PFSK-1 (cell line): ENCODE results near the gene PAQR7.
A peak's percentile ranks its signal among the peaks of the same experiment; 100 is the strongest.

Experiments
- FOXP2 ChIP-seq: optimal IDR thresholded peaks from 2 replicates; pipeline ENCODE3; 2011; ENCODE audit warnings: borderline replicate concordance, control low read depth, inconsistent platforms; ENCODE audit not compliant: insufficient read depth; ENCODE audit errors: extremely low read length, extremely low read depth
- POLR2AphosphoS5 ChIP-seq: IDR thresholded peaks from 2 replicates; pipeline ENCODE4 v1.6.1; 2012; ENCODE audit warnings: low read depth, mild to moderate bottlenecking, control low read depth, low read length, moderate library complexity
- SIN3A ChIP-seq: IDR thresholded peaks from 2 replicates; pipeline ENCODE4 v1.6.1; 2012; ENCODE audit warnings: mild to moderate bottlenecking, low read length, moderate library complexity, borderline replicate concordance; ENCODE audit not compliant: insufficient read depth
- TAF1 ChIP-seq: IDR thresholded peaks from 2 replicates; pipeline ENCODE4 v1.6.1; 2012; ENCODE audit warnings: low read length, control low read depth, borderline replicate concordance; ENCODE audit not compliant: insufficient read depth
- TF ChIP-seq, protein P1 (sequence below), 2 experiments: IDR thresholded peaks; 2 replicates each; pipeline versions ENCODE4 v1.6.1 to v1.8.0; 2011 to 2012; ENCODE audit warnings: low read depth in 2 of 2, low read length in 2 of 2, control low read depth in 1 of 2, inconsistent platforms in 1 of 2, mild to moderate bottlenecking in 1 of 2, moderate library complexity in 1 of 2; ENCODE audit not compliant: insufficient read depth in 1 of 2

The PAQR7 gene

GRCh38 chr1:25826571-25826970 lies 48.9 kb downstream of the PAQR7 start:
- TF ChIP-seq, protein P1, sequence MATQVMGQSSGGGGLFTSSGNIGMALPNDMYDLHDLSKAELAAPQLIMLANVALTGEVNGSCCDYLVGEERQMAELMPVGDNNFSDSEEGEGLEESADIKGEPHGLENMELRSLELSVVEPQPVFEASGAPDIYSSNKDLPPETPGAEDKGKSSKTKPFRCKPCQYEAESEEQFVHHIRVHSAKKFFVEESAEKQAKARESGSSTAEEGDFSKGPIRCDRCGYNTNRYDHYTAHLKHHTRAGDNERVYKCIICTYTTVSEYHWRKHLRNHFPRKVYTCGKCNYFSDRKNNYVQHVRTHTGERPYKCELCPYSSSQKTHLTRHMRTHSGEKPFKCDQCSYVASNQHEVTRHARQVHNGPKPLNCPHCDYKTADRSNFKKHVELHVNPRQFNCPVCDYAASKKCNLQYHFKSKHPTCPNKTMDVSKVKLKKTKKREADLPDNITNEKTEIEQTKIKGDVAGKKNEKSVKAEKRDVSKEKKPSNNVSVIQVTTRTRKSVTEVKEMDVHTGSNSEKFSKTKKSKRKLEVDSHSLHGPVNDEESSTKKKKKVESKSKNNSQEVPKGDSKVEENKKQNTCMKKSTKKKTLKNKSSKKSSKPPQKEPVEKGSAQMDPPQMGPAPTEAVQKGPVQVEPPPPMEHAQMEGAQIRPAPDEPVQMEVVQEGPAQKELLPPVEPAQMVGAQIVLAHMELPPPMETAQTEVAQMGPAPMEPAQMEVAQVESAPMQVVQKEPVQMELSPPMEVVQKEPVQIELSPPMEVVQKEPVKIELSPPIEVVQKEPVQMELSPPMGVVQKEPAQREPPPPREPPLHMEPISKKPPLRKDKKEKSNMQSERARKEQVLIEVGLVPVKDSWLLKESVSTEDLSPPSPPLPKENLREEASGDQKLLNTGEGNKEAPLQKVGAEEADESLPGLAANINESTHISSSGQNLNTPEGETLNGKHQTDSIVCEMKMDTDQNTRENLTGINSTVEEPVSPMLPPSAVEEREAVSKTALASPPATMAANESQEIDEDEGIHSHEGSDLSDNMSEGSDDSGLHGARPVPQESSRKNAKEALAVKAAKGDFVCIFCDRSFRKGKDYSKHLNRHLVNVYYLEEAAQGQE (IDR thresholded peaks at IDR 0.05; ENCODE audit: insufficient read depth in 1 of 2, low read depth in 2 of 2, low read length in 2 of 2): no peak
- TF ChIP-seq POLR2AphosphoS5: peak; percentile 34; the same call in 1 of the 2 replicates

- TF ChIP-seq, protein P1 (IDR thresholded peaks at IDR 0.05; ENCODE audit: insufficient read depth in 1 of 2, low read depth in 2 of 2, low read length in 2 of 2): no peak
- TF ChIP-seq POLR2AphosphoS5: no peak
- no peak for TF ChIP-seq FOXP2
- no peak for TF ChIP-seq TAF1
Observed at GRCh38 chr1:25825605-25826004, 49.9 kb downstream of the PAQR7 start.

GRCh38 chr1:25821630-25822091 lies 53.8 kb downstream of the PAQR7 start:
- TF ChIP-seq FOXP2 (no peak), TAF1 (no peak), SIN3A (no peak), POLR2AphosphoS5 (peak; percentile 28; the same call in 1 of the 2 replicates)
- TF ChIP-seq, protein P1 (IDR thresholded peaks at IDR 0.05; ENCODE audit: insufficient read depth in 1 of 2, low read depth in 2 of 2, low read length in 2 of 2): peak; percentile 36 to 68; a peak in 3 of 4 replicates

DNA sequence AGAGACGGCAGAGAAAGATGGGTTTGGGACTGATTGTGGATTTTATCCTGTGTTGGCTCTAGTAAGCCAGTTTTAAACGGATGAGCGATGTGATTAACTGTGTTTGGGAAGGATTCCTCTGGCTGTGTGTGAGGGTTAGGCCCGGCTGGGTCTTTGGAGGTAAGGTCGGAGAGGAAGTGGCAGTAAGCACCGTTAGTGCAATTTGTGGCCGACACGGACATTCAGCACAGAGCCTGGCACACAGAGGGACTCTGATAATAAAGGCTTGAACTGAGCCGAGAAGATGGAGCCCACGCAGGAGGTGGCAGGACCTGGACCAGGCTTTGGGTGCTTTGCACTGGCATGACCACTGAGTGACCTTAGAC lies 54.4 kb downstream of the PAQR7 start:
- TF ChIP-seq, protein P1 (IDR thresholded peaks at IDR 0.05; ENCODE audit: insufficient read depth in 1 of 2, low read depth in 2 of 2, low read length in 2 of 2): no peak
- TF ChIP-seq SIN3A (no peak), FOXP2 (no peak), POLR2AphosphoS5 (no peak), TAF1 (no peak)
